HG03097 (cell line): ENCODE results near the gene FAM171A1.
A peak's percentile ranks its signal among the peaks of the same experiment; 100 is the strongest.

Experiments used
- ATAC-seq: cut with Tn5 transposase; IDR thresholded peaks from one replicate; pipeline ENCODE4 v1.9.1; 2021; ENCODE audit not compliant: unreplicated experiment, low FRiP score

FAM171A1 gene

GRCh38 chr10:15183689-15184481, 187.2 kb downstream of the FAM171A1 start:
- ATAC-seq: no peak

- no peak for ATAC-seq
Observed at GRCh38 chr10:15182540-15183207, 188.4 kb downstream of the FAM171A1 start.

- no peak for ATAC-seq
Observed at GRCh38 chr10:15181576-15182156, 189.4 kb downstream of the FAM171A1 start.

- ATAC-seq: no peak
Observed at GRCh38 chr10:15180736-15181135, 190.4 kb downstream of the FAM171A1 start.

GRCh38 chr10:15176269-15176668, 194.8 kb downstream of the FAM171A1 start:
- no peak for ATAC-seq

- ATAC-seq: no peak
Observed at GRCh38 chr10:15175587-15175986, 195.5 kb downstream of the FAM171A1 start.

- ATAC-seq: no peak
Observed at GRCh38 chr10:15172306-15172840, 198.7 kb downstream of the FAM171A1 start.

GRCh38 chr10:15169555-15170401, 201.3 kb downstream of the FAM171A1 start:
- ATAC-seq: no peak

GRCh38 chr10:15168786-15169554, 202.1 kb downstream of the FAM171A1 start:
- peak; percentile 40 for ATAC-seq

GRCh38 chr10:15168291-15168785, 202.8 kb downstream of the FAM171A1 start, which contains the start of gene NMT2:
Gene NMT2, minus strand, starts transcription at chr10:15168693. Its CDS starts 81 bp downstream, at chr10:15168612.
- peak; percentile 82 for ATAC-seq

GRCh38 chr10:15167411-15168290, 203.4 kb downstream of the FAM171A1 start:
- ATAC-seq: peak; percentile 33

GRCh38 chr10:15166325-15166724, 204.8 kb downstream of the FAM171A1 start:
- ATAC-seq: no peak

GRCh38 chr10:15163253-15163828, 207.7 kb downstream of the FAM171A1 start:
- ATAC-seq: no peak
